Dermis blood vessel endothelial cell (primary cell): Measurements from ENCODE around the gene PSMB10. TPM values are rescaled to one million over a fixed set of nuclear protein-coding genes. Genes with fewer than 3 reads are reported as not detected.
A peak's percentile ranks its signal among the peaks of the same experiment; 100 is the strongest.
"Not testable (repeated sequence)": the region's sequence is repeated elsewhere in the genome, so short reads cannot be mapped to it uniquely, and the experiment has no call there.

Experiments used
- DNase-seq: peaks from one replicate; pipeline ENCODE4 v3.0.0; 2010
- total RNA-seq: library from RNA; depleted of rRNA; stranded (reverse); fragments of >200 nt; gene quantifications from 2 replicates; pipeline ENCODE4 v1.2.3, GENCODE V29; 2014

PSMB10 gene
- total RNA-seq, 1 donor from 2014 or later: 95.8 TPM

GRCh38 chr16:67942200-67942509 is 5.5 kb upstream of the PSMB10 start:
- DNase-seq: peak; percentile 68

- DNase-seq: no peak
Observed at GRCh38 chr16:67941469-67942199, 5.0 kb upstream of the PSMB10 start.

- DNase-seq: no peak
Observed at GRCh38 chr16:67940446-67941089, 3.9 kb upstream of the PSMB10 start.

GRCh38 chr16:67939507-67940445 is 3.1 kb upstream of the PSMB10 start:
- no peak for DNase-seq

DNA sequence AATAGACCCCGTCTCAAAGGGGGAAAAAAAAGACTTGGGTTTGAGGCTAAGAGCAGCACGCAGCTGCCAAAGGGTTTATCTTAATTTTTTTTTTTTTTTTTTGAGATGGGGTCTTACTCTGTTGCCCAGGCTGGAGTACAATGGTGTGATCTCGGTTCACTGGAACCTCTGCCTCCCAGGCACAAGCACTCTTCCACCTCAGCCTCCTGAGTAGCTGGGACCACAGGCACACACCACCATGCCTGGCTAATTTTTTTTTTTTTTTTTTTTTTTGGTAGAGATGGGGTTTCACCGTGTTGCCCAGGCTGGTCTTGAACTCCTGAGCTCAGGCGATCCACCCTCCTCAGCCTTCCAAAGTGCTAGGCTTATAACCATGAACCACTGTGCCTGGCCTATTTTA is 1.1 kb upstream of the PSMB10 start:
- DNase-seq: not testable (repeated sequence)

DNA sequence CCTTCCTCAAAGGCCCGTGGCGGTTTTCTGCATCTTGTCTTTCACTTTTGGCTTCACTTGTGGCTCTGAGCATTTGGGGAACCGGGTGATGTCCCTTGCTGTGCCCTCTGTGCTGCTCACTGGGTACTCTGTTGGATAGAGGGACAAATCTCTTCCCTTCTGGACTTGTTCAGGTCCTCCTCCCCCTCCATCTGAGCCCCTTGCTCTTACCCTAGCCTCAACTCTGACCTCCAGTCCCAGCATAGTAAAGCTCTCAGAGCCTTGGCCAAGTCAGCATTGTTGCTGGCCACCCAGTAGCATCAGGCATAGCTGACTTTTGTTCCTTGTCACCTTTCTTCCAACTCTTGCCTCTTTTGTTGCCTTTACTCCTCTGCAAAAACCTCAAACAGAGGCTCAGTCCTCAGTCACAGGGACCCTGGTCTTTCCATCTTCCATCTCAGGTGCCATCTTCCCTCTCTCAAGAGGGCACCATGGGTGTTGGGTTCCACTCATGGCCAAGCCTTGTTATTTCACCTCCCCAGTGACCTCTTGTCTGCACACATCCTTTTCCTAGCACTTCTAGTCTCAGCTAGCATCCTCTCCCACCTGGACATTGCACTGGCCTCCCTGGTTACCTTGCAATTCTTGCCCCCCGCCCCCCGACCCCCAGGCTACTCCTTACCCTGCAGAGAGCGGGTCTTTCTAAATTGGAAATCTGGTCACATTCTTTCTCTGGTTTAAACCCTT is 393 bp upstream of the PSMB10 start:
- no peak for DNase-seq

DNA sequence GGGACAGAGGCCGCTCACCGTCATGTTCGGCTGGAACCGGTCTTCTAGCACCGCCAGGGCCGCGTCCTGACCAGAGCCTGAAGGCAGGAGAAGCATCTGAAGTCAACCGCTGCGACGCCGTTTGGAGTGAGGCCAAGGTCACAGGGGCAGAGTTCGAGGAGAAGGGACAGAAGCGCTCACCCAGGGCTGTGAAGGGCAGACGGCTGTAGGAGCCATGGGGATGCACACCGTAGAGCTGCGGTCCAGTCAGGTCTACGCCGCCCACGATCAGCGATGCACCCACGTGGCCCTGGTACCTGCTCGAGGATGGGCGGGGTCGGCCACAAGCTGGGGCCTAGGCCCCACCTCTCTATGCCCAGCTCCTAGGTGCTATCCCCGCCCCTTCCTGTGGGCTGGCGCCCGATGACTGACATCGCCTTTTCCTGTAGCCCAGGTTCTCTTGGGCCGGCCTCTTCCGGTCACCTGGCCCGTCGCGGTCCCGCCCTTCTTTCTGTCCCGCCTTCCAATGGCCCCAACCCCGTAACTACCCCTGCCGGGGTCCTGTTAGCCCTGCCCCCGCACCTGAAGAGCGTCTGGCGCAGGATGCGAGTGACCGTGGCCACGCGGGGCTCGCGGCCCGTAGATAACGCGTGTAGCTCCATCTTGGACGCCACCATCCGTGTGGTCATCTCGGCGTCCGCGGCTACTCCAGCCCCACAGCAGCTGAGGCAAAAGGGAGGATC is 1.1 kb downstream of the PSMB10 start:
- peak; percentile 93 for DNase-seq

DNA sequence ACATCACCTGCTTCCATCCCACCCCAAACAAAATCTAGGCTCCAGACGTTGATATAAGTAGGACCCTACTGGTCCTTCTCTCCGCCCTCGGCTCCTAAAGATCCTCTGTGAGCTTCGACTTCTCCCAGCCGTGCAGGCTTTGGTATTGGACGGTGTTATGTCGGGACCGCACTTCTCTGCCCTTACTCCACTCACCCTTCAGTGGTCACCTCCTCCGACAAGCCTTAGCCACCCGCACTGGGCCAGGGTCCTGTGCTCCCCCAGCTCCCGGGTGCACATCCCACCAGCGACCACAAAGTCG is 1.6 kb downstream of the PSMB10 start:
- no peak for DNase-seq

GRCh38 chr16:67934306-67935100 is 2.1 kb downstream of the PSMB10 start:
- DNase-seq: no peak

- DNase-seq: no peak
Observed at GRCh38 chr16:67933805-67934204, 2.8 kb downstream of the PSMB10 start.

DNA sequence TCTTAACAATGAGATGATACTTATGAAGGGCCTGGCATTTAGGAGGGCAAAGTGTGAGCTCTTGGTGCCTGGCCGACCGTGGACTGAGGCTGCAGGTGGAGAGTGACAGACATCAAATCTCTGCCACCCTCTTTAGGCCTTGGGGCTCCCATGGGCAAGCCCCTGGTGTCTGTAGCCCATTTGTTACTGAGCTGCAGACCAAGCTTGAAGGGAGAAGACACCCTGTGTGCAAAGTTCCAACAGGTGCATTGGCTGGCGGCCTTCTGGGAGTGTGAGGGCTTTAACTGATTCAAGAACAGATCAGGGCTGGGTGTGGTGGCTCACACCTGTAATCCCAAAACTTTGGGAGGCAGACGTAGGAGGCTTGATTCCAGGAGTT is 4.2 kb downstream of the PSMB10 start:
- DNase-seq: no peak

GRCh38 chr16:67931712-67932461 is 4.8 kb downstream of the PSMB10 start, which contains the start of gene CTRL:
CTRL (minus strand) TSS chr16:67931862; CDS start chr16:67931852, 10 bp downstream.
- no peak for DNase-seq

DNA sequence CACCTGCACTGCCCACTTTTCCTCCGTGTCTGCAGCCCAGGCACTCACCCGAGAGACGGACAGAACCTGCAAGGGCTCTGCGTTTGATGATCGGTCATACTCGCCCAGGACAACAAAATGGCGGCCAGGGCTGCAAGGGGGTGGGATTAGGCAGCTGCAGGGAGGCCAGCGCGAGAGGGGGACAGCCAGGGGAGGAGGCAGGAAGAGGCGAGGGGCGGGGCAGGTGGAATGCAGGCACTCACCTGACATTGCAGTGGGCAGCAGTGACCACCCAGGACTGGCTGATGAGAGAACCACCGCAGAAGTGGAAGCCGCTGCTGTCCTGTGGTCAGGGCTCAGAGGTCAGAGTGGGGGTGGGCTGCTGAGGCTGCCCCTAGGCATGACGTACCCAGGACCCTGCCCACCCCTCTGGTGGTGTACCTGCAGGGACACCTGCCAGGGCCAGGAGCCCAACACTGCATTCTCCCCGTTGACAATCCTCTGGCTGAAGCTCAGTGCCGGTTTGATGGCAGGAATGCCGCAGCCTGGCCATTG is 5.9 kb downstream of the PSMB10 start:
- DNase-seq: no peak

- DNase-seq: no peak
Observed at GRCh38 chr16:67930191-67930590, 6.5 kb downstream of the PSMB10 start.

GRCh38 chr16:67928561-67929364 is 7.9 kb downstream of the PSMB10 start:
- peak; percentile 81 for DNase-seq

DNA sequence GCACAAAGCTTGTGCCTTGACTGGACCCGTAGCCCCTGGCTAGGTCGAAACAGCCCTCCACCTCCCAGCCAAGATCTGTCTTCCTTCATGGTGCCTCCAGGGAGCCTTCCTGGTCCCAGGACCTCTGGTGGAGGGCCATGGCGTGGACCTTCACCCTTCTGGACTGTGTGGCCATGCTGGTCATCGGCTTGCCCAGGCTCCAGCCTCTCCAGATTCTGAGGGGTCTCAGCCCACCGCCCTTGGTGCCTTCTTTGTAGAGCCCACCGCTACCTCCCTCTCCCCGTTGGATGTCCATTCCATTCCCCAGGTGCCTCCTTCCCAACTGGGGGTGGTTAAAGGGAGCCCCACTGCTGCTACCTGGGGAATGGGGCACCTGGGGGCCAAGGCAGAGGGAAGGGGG is 8.5 kb downstream of the PSMB10 start:
- DNase-seq: no peak

GRCh38 chr16:67927131-67927941 is 9.3 kb downstream of the PSMB10 start:
- DNase-seq: no peak

DNA sequence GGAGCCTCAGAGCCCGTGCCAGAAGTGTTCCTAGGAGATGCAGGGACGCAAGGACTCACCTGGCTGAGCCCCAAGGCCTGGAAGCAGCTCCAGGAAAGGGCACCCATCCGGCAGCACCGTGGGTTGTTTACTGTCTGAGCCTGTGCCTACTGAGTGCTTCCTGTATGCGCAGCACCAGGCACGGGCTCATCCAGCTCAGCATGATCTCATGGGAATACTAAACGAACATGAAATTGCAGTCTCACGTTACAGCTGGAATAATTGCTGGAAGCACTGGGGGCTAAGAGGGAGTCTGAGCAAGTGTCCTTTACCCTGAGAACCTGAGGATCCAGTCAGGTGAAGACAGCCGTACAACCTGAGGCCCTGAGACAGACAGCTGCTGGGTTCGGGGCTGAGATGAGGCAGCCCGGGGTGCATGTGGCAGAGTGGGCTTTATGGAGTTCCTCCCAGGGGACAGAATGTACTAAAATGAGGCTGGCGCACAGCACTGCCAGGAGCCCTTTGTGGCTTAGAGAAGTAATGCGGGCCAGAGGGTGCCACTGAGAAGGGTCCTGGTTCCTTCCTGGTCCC is 10.4 kb downstream of the PSMB10 start:
- DNase-seq: peak; percentile 81
